GM19043 (cell line): Measurements from ENCODE around the gene DRC7.

Experiments used
- ATAC-seq: cut with Tn5 transposase; IDR thresholded peaks from one replicate; pipeline ENCODE4 v1.9.1; 2021; ENCODE audit warnings: low read depth; ENCODE audit not compliant: unreplicated experiment

The DRC7 gene

GRCh38 chr16:57672824-57673223 lies 21.8 kb upstream of the DRC7 start:
- ATAC-seq = no peak

GRCh38 chr16:57675741-57676551 lies 18.7 kb upstream of the DRC7 start:
- no peak for ATAC-seq

- ATAC-seq = no peak
Measured at GRCh38 chr16:57676553-57677085, 18.0 kb upstream of the DRC7 start.

GRCh38 chr16:57677622-57678369 lies 16.8 kb upstream of the DRC7 start:
- ATAC-seq = no peak

GRCh38 chr16:57679016-57679415 lies 15.6 kb upstream of the DRC7 start:
- no peak for ATAC-seq

GRCh38 chr16:57679767-57680482 lies 14.7 kb upstream of the DRC7 start:
- no peak for ATAC-seq

GRCh38 chr16:57680842-57681375 lies 13.7 kb upstream of the DRC7 start:
- ATAC-seq = no peak

- ATAC-seq = no peak
Measured at GRCh38 chr16:57681950-57682728, 12.5 kb upstream of the DRC7 start.

- ATAC-seq = no peak
Measured at GRCh38 chr16:57682809-57683635, 11.6 kb upstream of the DRC7 start.

GRCh38 chr16:57683636-57684545 lies 10.7 kb upstream of the DRC7 start:
- ATAC-seq = no peak

GRCh38 chr16:57684626-57685358 lies 9.8 kb upstream of the DRC7 start:
- ATAC-seq = no peak

- no peak for ATAC-seq
Measured at GRCh38 chr16:57685633-57686032, 9.0 kb upstream of the DRC7 start.

GRCh38 chr16:57686577-57686976 lies 8.0 kb upstream of the DRC7 start:
- ATAC-seq = no peak

- no peak for ATAC-seq
Measured at GRCh38 chr16:57687363-57687929, 7.2 kb upstream of the DRC7 start.

- ATAC-seq = no peak
Measured at GRCh38 chr16:57688487-57688986, 6.1 kb upstream of the DRC7 start.

- no peak for ATAC-seq
Measured at GRCh38 chr16:57688987-57689761, 5.4 kb upstream of the DRC7 start.
